HepG2 (cell line): Measurements from ENCODE around the gene TJAP1. TPM values are rescaled to one million over a fixed set of nuclear protein-coding genes. Genes with fewer than 3 reads are reported as not detected.

Experiments used
- ARNT ChIP-seq: fragments of 450-650 bp; IDR thresholded peaks from 2 replicates; pipeline ENCODE4 v1.6.1; 2017
- ARNT2 ChIP-seq: sonication (generic); formaldehyde crosslinking; IDR thresholded peaks from 2 replicates; pipeline ENCODE4 v1.8.0; 2022; ENCODE audit warnings: mild to moderate bottlenecking, low read depth, missing genetic modification reagents, moderate library complexity
- ATF4 ChIP-seq, 2 experiments: fragments of 450-650 bp in 1 of 2; sonication (generic) in 1 of 2; formaldehyde crosslinking; IDR thresholded peaks; 2 replicates each; pipeline versions ENCODE4 v1.5.0 to v1.8.0; 2020 to 2022; ENCODE audit warnings: mild to moderate bottlenecking in 1 of 2, missing genetic modification reagents in 1 of 2
- ELF3 ChIP-seq: IDR thresholded peaks from 2 replicates; pipeline ENCODE4 v1.6.1; 2016; ENCODE audit warnings: missing genetic modification reagents, missing compliant biosample characterization
- EP300 ChIP-seq, 3 experiments: sonication (generic) in 1 of 3; formaldehyde crosslinking in 1 of 3; IDR thresholded peaks; 2 replicates each; pipeline versions ENCODE4 v1.5.1 to v1.6.1; 2011 to 2020; ENCODE audit warnings: low read depth in 2 of 3, low read length in 2 of 3, borderline replicate concordance in 1 of 3, improper control_type of control experiment in 1 of 3, mild to moderate bottlenecking in 1 of 3, missing genetic modification reagents in 1 of 3, moderate library complexity in 1 of 3
- FLYWCH1 ChIP-seq: sonication (generic); formaldehyde crosslinking; IDR thresholded peaks from 2 replicates; pipeline ENCODE4 v1.8.1; 2023; ENCODE audit warnings: mild to moderate bottlenecking, missing genetic modification reagents
- MAF1 ChIP-seq: sonication (generic); formaldehyde crosslinking; IDR thresholded peaks from 2 replicates; pipeline ENCODE4 v1.5.0; 2020; ENCODE audit warnings: missing genetic modification reagents, borderline replicate concordance
- MAZ ChIP-seq, 2 experiments: sonication (generic) in 1 of 2; formaldehyde crosslinking in 1 of 2; IDR thresholded peaks; 2 replicates each; pipeline versions ENCODE4 v1.5.0 to v1.6.1; 2012 to 2020; ENCODE audit warnings: low read depth in 2 of 2, mild to moderate bottlenecking in 2 of 2, borderline replicate concordance in 1 of 2, improper control_type of control experiment in 1 of 2, low read length in 1 of 2, missing genetic modification reagents in 1 of 2, moderate library complexity in 1 of 2
- MLXIP ChIP-seq: sonication (generic); formaldehyde crosslinking; IDR thresholded peaks from 2 replicates; pipeline ENCODE4 v1.9.0; 2021; ENCODE audit warnings: missing genetic modification reagents, borderline replicate concordance
- NR0B2 ChIP-seq: sonication (generic); formaldehyde crosslinking; IDR thresholded peaks from 2 replicates; pipeline ENCODE4 v1.4.0; 2020; ENCODE audit warnings: mild to moderate bottlenecking, missing genetic modification reagents
- PAX8 ChIP-seq: sonication (generic); formaldehyde crosslinking; IDR thresholded peaks from 2 replicates; pipeline ENCODE4 v1.8.0; 2022; ENCODE audit warnings: mild to moderate bottlenecking, missing genetic modification reagents, borderline replicate concordance
- RFX3 ChIP-seq: IDR thresholded peaks from 2 replicates; pipeline ENCODE4 v1.6.1; 2016; ENCODE audit warnings: missing biosample characterization, missing genetic modification reagents
- TBP ChIP-seq: sonication (generic); formaldehyde crosslinking; IDR thresholded peaks from 2 replicates; pipeline ENCODE4 v1.5.0; 2020; ENCODE audit warnings: missing genetic modification reagents
- WIZ ChIP-seq: sonication (generic); formaldehyde crosslinking; IDR thresholded peaks from 2 replicates; pipeline ENCODE4 v1.5.1; 2020; ENCODE audit warnings: mild to moderate bottlenecking, missing genetic modification reagents
- ZBTB2 ChIP-seq: sonication (generic); formaldehyde crosslinking; IDR thresholded peaks from 2 replicates; pipeline ENCODE4 v1.8.0; 2022; ENCODE audit warnings: low read depth, missing genetic modification reagents
- ZNF10 ChIP-seq: sonication (generic); formaldehyde crosslinking; IDR thresholded peaks from 2 replicates; pipeline ENCODE4 v1.4.0; 2020; ENCODE audit warnings: mild to moderate bottlenecking, low read depth, missing genetic modification reagents, borderline replicate concordance
- ZNF343 ChIP-seq: sonication (generic); formaldehyde crosslinking; IDR thresholded peaks from 2 replicates; pipeline ENCODE4 v1.4.0; 2020; ENCODE audit warnings: mild to moderate bottlenecking, missing genetic modification reagents
- ZNF510 ChIP-seq: sonication (generic); formaldehyde crosslinking; IDR thresholded peaks from 2 replicates; pipeline ENCODE4 v1.4.0; 2020; ENCODE audit warnings: low read depth, mild to moderate bottlenecking, missing genetic modification reagents
- ZNF598 ChIP-seq: sonication (generic); formaldehyde crosslinking; IDR thresholded peaks from 2 replicates; pipeline ENCODE4 v1.5.1; 2020; ENCODE audit warnings: mild to moderate bottlenecking, missing genetic modification reagents, borderline replicate concordance
- ZNF710 ChIP-seq: sonication (generic); formaldehyde crosslinking; IDR thresholded peaks from 2 replicates; pipeline ENCODE4 v1.5.0; 2020; ENCODE audit warnings: mild to moderate bottlenecking, missing genetic modification reagents, borderline replicate concordance
- polyA plus RNA-seq, 8 experiments: library from polyadenylated mRNA; depleted of rRNA in 3 of 8; stranded (reverse) in 7 of 8; unstranded in 1 of 8; fragments of >200 nt; fragmentation: Illumina TruSeq in 4 of 8; extraction: Trizol in 4 of 8; gene quantifications; 2 replicates each; pipeline versions ENCODE4 v1.2.1 to v1.2.3, GENCODE V29; 2011 to 2016; ENCODE audit warnings: low read depth in 4 of 8, missing spikeins in 1 of 8, mixed read lengths in 1 of 8; ENCODE audit not compliant: insufficient read depth in 1 of 8
- total RNA-seq, 5 experiments: library from RNA; depleted of rRNA; stranded (reverse); fragments of >200 nt; fragmentation: Illumina TruSeq; extraction: Trizol; gene quantifications; 2 replicates each; pipeline ENCODE4 v1.2.3, GENCODE V29; 2016; ENCODE audit warnings: low read depth in 1 of 5

TJAP1 gene
- total and polyA plus RNA-seq, 2 of the 13 experiments (the other 11 are each of a cell fraction or from before 2014, with no cell fraction given): 15.7 to 41.6 TPM

- TF ChIP-seq MAF1 (no peak), ARNT2 (peak; percentile 73), WIZ (CRISPR knock-in tag) (no peak), EP300 (IDR thresholded peaks at IDR 0.05; ENCODE audit: low read depth in 2 of 2, low read length in 2 of 2) (0 out of 4 replicates have a peak, but pooled peaks of 1 of the 2 experiments have one; percentile 15), EP300 (CRISPR knock-in tag; IDR thresholded peaks at IDR 0.05; ENCODE audit: borderline replicate concordance) (no peak), TBP (CRISPR knock-in tag) (no peak), ZNF10 (CRISPR knock-in tag) (no peak), MLXIP (CRISPR knock-in tag) (no peak), ELF3 (CRISPR knock-in tag) (peak; percentile 49; the same call in 1 of the 2 replicates), FLYWCH1 (no peak), ZNF710 (CRISPR knock-in tag) (no peak; the same call in 1 of the 2 replicates), ZNF598 (CRISPR knock-in tag) (no peak), ARNT (no peak), PAX8 (CRISPR knock-in tag) (no peak), ZNF510 (no peak), NR0B2 (CRISPR knock-in tag) (no peak), RFX3 (CRISPR knock-in tag) (no peak), ZNF343 (CRISPR knock-in tag) (no peak), MAZ (IDR thresholded peaks at IDR 0.05; ENCODE audit: borderline replicate concordance, low read depth, low read length) (peak; percentile 100), MAZ (CRISPR knock-in tag; IDR thresholded peaks at IDR 0.05; ENCODE audit: low read depth) (peak; percentile 93), ATF4 (CRISPR knock-in tag; IDR thresholded peaks at IDR 0.05) (no peak), ZBTB2 (CRISPR knock-in tag) (no peak)
These were observed 19.2 kb downstream of the TJAP1 start (continued) for GRCh38 chr6:43496370-43497128.
